Right lobe of liver (tissue), 6 donors: ENCODE results near the gene SPACA7. TPM values are rescaled to one million over a fixed set of nuclear protein-coding genes. Genes with fewer than 3 reads are reported as not detected.

Source experiments
- ATAC-seq, 4 donors: fragments of 200-7000 bp; cut with Tn5 transposase; one replicate each; pipeline ENCODE4 v1.9.1; 2020; ENCODE audit warnings: mild to moderate bottlenecking in 4 of 4, moderate library complexity in 4 of 4
- DNase-seq, 3 donors: peaks; one replicate each; pipeline ENCODE4 v3.0.0-alpha.2; 2020
- H3K27ac ChIP-seq, 3 donors: fragments of 200-600 bp; one replicate each; pipeline ENCODE4 v1.8.0; 2022
- H3K27me3 ChIP-seq, 2 donors: fragments of 200-600 bp; one replicate each; pipeline ENCODE4 v1.8.0; 2022
- H3K36me3 ChIP-seq, 4 donors: fragments of 200-600 bp; sonication (generic) in 1 of 4; one replicate each; pipeline versions ENCODE4 v1.5.1 to v1.8.0; 2017 to 2022; ENCODE audit warnings: control low read depth in 1 of 4
- H3K4me1 ChIP-seq, 4 donors: fragments of 200-600 bp; sonication (generic) in 1 of 4; one replicate each; pipeline versions ENCODE4 v1.5.1 to v1.8.0; 2017 to 2022; ENCODE audit warnings: control low read depth in 1 of 4
- H3K4me3 ChIP-seq, 3 donors: fragments of 200-600 bp; one replicate each; pipeline ENCODE4 v1.8.0; 2022
- H3K9me3 ChIP-seq, 4 donors: fragments of 200-600 bp; sonication (generic) in 1 of 4; one replicate each; pipeline versions ENCODE4 v1.5.1 to v1.8.0; 2017 to 2022; ENCODE audit warnings: control low read depth in 1 of 4
- CTCF ChIP-seq, 4 donors: fragments of 200-600 bp in 3 of 4; fragments of 450-650 bp in 1 of 4; IDR thresholded peaks; one replicate each; pipeline versions ENCODE4 v1.5.1 to v1.8.0; 2016 to 2022; ENCODE audit warnings: antibody characterized with exemption in 4 of 4, mild to moderate bottlenecking in 2 of 4
- POLR2A ChIP-seq: fragments of 450-650 bp; IDR thresholded peaks from one replicate; pipeline ENCODE4 v1.6.1; 2017; ENCODE audit warnings: antibody characterized with exemption, mild to moderate bottlenecking
- WGBS: methylation state at CpG from one replicate; pipeline ENCODE4 v1.1.6; 2018; ENCODE audit warnings: low coverage, low lambda C conversion rate; ENCODE audit not compliant: insufficient coverage; ENCODE audit errors: missing lambda C conversion rate; 5-methylcytosine and 5-hydroxymethylcytosine counted together
- intact Hi-C, 2 donors: fragments of 100-400 bp; cut with DNase I; formaldehyde crosslinking; loops; one replicate each; pipeline versions ENCODE4 v1.11.2 to v1.14.1; 2022
- total RNA-seq, 6 experiments: library from RNA; depleted of rRNA in 2 of 6; stranded (reverse); fragments of >200 nt in 2 of 6; fragmentation: NEBNext Ultra II Directional in 3 of 6; extraction: Animal tissue kit (Norgen Biotek cat#: 25700) in 3 of 6; gene quantifications; one replicate each; pipeline versions ENCODE4 v1.1.0 to v1.2.4, GENCODE V29; 2016 to 2023
- donor health status: DM: no; HTN: yes; CAD: no.
- donor health status: DM: no; HTN: no; CAD: no.
- donor health status: DM: no; HTN: no; CAD: no.
- donor health status: DM: no; HTN: yes; CAD: no.
- donor health status: DM: no; HTN: yes; CAD: no.

Gene SPACA7
- total RNA-seq, 6 experiments from 2014 or later: not detected

GRCh38 chr13:112358156-112358555 is 18.0 kb upstream of the SPACA7 start:
- intact Hi-C loops: no loop called here
- H3K27ac ChIP-seq: no peak overlapping the region
- DNase-seq: no peak
- no peak for ATAC-seq
- WGBS: 95% methylated on average over 4 of the region's 4 CpGs
- no peaks in the 10 kb centered on the region for H3K4me1 ChIP-seq
- H3K27me3 ChIP-seq: no peaks in the 10 kb centered on the region
- H3K4me3 ChIP-seq: no peak overlapping the region
- TF ChIP-seq POLR2A (no peak), CTCF (IDR thresholded peaks at IDR 0.05) (no peak)
- H3K36me3 ChIP-seq: no peaks in the 10 kb centered on the region
- H3K9me3 ChIP-seq: no peaks in the 10 kb centered on the region

- H3K27me3 ChIP-seq: no peaks in the 10 kb centered on the region
- ATAC-seq (no peak), DNase-seq (no peak)
- H3K36me3 ChIP-seq: no peaks in the 10 kb centered on the region
- no peak overlapping the region for H3K4me3 ChIP-seq
- H3K9me3 ChIP-seq: no peaks in the 10 kb centered on the region
- no peak overlapping the region for H3K27ac ChIP-seq
- intact Hi-C loops: no loop called here
- TF ChIP-seq CTCF (IDR thresholded peaks at IDR 0.05) (no peak), POLR2A (no peak)
- no peaks in the 10 kb centered on the region for H3K4me1 ChIP-seq
- 74% methylated on average over 5 of the region's 5 CpGs for WGBS
These were observed 14.1 kb upstream of the SPACA7 start for GRCh38 chr13:112362021-112362420.

- Histone ChIP-seq H3K4me1 (no peaks in the 10 kb centered on the region), H3K36me3 (no peaks in the 10 kb centered on the region), H3K9me3 (no peaks in the 10 kb centered on the region), H3K27ac (no peak overlapping the region), H3K4me3 (no peak overlapping the region), H3K27me3 (no peaks in the 10 kb centered on the region)
- ATAC-seq: no peak
- intact Hi-C loops: no loop called here
- no peak for DNase-seq
- WGBS: 91% methylated on average over 5 of the region's 12 CpGs
- TF ChIP-seq POLR2A (no peak), CTCF (IDR thresholded peaks at IDR 0.05) (no peak)
These were observed 12.2 kb upstream of the SPACA7 start for GRCh38 chr13:112363867-112364528.

- Histone ChIP-seq H3K4me1 (no peaks in the 10 kb centered on the region), H3K27ac (no peak overlapping the region), H3K36me3 (no peaks in the 10 kb centered on the region), H3K4me3 (no peak overlapping the region), H3K9me3 (no peaks in the 10 kb centered on the region), H3K27me3 (no peaks in the 10 kb centered on the region)
- no peak for TF ChIP-seq CTCF (IDR thresholded peaks at IDR 0.05)
- TF ChIP-seq POLR2A: no peak
- intact Hi-C loops: no loop called here
- DNase-seq (no peak), ATAC-seq (no peak)
- 0% methylated on average over 1 of the region's 4 CpGs for WGBS
These were observed 9.1 kb upstream of the SPACA7 start for GRCh38 chr13:112366907-112367646.
